Measurements from ENCODE around the gene DDX43.
"Not testable (repeated sequence)": the region's sequence is repeated elsewhere in the genome, so short reads cannot be mapped to it uniquely, and the experiment has no call there.

The DDX43 gene

DNA sequence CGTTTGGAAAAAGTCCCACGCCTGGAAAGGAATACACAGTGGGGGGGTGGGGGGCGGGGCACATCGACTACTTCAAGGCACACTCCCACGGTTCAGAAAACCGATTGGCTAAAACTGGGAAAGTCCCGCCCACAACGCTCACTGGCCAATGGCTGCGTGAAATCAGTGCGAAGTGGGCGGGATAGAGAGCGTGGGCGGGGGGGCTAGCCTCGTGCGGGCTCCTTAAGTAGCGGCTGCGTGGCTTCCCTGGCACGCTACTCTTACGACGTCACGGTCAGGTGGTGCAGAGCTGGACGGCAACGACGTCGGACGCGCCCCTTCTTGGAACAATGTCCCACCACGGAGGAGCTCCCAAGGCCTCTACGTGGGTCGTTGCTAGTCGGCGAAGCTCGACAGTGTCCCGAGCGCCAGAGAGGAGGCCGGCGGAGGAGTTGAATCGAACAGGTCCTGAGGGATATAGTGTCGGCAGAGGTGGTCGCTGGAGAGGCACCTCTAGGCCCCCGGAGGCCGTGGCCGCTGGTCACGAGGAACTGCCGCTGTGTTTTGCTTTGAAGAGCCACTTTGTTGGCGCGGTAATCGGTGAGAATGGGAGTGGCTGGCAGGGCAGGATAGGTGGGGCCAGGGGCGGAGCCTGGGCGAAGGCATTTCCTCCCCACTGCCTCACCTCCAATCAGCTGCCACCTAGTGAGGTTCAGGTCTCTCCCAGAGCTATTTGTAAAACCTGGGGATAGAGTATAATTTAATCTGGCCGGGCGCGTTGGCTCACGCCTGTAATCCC is at the start of gene DDX43:
DDX43 (plus strand) TSS at position 252 of the 778 bp plus-strand sequence; CDS start at position 330, 78 bp downstream.
- DNase-seq (ENCODE audit: low spot score): peak; percentile 49

DNA sequence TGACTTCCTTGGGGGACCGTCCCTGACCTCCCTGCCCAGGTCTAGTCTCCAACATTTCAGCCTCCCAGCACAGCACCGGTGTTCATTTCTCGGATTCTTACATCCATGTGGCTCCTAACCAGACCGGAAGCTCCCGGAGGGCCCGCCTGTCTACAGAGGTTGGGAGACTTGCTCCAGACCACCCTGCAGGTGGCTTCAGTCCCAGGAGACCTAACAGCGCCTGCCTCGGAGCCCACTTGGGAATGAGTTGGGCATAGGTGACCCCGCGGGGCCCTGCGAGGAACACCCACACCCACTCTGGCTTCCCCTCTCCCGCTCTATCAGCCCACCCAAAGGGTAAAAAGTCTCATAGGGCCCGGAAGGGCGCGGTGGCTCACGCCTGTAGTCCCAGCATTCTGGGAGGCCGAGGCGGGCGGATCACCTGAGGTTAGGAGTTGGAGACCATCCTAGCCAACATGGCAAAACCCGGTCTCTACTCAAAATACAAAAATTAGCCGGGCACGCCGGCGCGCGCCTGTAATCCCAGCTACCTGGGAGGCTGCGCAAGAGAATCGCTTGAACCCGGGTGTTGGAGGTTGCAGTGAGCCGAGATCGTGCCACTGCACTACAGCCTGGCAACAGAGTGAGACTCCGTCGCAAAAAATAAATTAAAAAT is 46.0 kb upstream of the DDX43 start:
- DNase-seq (ENCODE audit: low spot score): no peak

DNA sequence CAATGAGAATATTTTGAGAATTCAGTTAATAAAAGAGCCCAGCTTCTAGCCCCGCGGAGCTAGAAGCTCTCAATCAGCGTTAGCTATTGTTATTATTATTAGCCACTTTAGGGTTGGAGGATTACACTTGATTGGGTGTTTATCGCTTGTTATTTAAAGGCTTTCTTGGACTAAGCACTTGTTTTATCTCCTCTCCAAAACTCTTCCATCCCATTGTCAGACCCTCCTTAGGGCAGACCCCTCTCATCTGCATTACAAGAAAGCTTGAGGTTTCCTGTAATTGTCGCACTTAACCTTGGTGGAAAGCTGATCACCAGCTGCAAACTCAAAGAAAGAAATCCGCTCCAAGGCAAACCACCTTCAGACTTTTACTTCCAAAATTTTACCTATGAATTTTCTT is 45.3 kb upstream of the DDX43 start:
- no peak for DNase-seq (ENCODE audit: low spot score)

DNA sequence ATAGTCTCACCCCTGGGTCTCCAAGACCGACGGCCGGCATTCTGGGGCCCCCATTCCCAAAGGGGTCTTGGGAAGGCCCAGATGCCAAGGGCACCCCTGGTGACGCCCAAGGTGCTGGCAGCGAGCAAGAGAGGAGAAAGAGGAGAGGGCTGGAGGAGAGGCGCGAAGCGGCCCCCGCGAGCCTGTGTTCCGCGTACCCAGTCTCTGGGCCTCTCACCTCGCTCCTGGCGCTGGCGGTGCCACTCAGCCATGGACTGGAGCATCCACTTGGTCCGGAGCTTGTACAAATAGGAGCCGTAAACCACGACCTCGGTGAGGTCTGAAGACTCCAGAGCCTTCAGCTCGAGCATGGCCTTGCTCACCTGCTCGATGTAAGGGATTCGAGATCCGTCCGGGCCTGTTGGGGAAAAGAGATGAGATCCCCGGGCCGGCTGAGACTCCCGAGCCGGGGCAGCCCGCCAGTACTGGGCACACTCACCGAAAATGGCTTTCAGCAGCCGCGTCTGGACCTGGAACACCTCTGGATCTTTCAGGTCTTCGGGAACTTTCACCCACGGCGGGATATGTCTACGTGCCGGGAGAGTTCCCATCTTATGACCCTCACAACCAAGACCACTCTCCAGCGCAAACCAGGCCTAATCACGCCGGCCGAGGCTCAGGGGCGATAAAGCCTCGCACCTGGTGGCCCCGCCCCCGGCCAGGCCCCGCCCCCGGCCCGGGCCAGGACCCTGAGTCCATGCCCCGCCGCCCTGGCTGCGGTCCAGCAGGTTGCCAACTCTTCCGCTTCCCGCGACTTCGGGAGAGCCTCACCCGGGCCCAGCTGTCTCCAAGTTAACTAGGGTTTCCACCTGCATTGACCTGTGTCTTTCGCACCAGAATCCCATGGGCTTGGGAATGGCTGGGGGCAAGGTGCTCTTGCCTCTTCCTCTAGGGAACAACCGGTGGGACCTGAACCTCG is 40.7 kb upstream of the DDX43 start, which contains the start of gene DPPA5:
DPPA5 (minus strand) TSS at position 641 of the 958 bp plus-strand sequence; CDS start at position 590, 51 bp downstream.
- DNase-seq (ENCODE audit: low spot score): no peak

DNA sequence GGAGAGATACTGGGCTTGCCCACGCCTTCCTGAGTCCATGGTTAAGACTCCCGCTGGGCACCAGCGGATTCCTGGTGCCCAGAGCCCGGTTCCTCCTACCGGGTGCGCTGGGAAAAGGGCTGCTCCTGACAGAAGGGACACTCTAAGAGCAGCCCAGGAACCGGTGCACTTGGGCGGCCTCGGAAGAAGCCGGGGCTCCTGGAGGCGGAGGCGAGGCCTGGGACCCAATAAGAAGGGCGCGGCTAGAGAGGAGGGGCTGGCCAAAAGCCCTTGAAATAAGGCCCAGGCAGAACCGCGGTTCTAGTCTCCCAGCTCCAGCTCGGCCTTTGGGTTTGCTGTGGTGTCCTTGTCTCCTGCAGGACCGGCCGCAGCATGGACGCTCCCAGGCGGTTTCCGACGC is 32.3 kb upstream of the DDX43 start, which contains the start of gene KHDC3L:
KHDC3L (plus strand) TSS at position 301 of the 400 bp plus-strand sequence; CDS start at position 373, 72 bp downstream.
- DNase-seq (ENCODE audit: low spot score): no peak

DNA sequence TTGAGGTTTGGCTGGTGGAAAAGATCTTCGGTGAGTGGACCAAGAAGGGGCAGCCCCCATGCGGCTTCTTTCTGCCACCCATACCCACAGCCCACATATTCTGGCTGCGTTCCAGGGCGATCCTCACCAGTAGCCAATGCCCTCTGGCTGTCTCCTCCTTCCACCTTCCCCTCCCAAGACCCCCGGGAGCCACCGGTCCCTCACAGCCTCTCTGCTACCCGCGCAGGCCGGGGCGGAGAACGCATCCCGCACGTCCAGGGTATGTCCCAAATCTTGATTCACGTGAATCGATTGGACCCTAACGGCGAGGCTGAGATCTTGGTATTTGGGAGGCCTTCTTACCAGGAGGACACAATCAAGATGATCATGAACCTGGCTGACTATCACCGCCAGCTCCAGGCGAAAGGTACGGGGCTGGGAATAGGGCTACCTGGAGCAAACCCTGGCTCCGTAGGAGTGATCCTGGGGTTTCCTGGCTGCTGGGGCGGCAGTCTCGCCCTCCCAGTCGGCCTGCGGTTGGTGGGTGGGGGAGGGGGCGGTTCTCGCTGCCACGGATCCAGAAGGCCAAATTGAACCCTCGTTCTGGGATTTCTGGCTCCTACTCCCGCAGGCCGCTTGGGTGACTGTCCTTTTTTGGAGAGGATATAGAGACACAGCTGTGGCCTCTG is 31.6 kb upstream of the DDX43 start:
- DNase-seq (ENCODE audit: low spot score): no peak

DNA sequence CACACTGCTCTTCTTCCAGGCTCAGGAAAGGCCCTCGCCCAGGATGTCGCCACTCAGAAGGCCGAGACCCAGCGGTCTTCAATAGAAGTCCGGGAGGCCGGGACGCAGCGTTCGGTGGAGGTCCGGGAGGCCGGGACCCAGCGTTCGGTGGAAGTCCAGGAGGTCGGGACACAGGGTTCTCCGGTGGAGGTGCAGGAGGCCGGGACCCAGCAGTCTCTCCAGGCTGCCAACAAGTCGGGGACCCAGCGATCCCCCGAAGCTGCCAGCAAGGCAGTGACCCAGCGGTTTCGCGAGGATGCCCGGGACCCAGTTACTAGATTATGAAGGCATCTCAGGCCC is 31.1 kb upstream of the DDX43 start:
- DNase-seq (ENCODE audit: low spot score): no peak

DNA sequence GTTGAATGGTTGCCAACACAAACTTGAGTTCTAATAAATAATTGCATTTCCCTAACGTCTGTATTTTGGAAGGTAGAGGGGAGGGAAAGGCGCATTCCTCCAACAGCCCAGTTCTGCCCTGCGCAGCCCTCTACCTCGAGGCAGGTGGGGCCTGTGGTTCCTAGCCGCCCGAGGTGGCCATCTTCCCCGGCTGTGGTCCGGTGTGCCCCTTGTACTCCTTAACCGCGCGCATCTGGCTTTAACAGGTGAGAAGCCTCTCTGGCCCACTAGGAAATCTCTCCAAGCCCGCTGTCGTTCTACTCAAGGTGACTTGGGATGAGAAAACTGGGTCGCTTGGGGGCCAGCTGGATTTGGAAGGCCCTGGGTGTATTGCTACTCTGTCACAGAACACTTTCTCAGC is 30.5 kb upstream of the DDX43 start:
- no peak for DNase-seq (ENCODE audit: low spot score)

DNA sequence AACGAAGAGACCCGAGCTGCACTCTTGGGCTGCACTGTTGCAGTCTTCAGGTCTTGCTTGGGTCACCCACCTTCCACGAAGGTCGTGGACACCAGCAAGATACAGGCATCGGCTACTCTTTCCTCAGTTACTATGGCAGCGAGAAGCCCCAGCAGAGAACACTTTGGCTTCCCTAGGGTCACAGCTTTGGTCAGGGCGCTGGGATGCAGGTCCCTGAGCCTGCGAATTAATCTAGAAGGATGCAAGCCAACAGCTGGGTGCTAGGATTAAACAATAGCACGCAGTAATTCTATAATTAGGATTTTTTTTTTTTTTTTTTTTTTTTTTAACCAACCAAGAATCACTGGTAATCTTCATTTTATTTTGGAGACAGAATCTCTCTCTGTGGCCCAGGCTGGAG is 30.1 kb upstream of the DDX43 start:
- DNase-seq (ENCODE audit: low spot score): no peak

DNA sequence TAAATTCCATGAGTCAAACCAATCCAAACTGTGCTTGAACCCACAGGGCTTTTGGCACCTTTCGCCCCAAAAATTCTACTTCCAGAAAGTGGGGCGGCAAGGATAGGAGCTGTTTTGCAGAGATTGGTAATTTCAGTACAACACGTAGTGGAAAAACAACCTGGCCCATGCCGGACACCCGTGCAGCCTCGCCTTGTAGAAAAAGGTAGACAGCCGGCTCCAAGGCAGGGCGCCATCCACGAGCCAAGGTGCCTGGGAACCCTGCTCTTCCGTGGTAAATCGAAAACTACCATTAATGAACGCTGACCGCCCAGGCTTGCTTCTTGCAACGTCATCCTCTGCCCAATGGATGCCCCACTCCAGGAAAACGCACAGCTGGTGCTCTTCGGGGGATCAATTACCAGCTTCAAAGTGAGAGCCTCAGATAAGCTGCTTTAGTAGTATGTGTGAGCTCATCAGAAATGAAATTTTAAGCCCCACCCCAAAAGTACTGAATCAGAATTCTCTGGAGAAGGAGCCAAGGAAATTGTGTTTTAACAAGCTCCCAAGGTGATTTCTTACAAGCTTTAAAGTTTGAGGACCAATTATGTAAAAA is 26.8 kb upstream of the DDX43 start:
- no peak for DNase-seq (ENCODE audit: low spot score)

DNA sequence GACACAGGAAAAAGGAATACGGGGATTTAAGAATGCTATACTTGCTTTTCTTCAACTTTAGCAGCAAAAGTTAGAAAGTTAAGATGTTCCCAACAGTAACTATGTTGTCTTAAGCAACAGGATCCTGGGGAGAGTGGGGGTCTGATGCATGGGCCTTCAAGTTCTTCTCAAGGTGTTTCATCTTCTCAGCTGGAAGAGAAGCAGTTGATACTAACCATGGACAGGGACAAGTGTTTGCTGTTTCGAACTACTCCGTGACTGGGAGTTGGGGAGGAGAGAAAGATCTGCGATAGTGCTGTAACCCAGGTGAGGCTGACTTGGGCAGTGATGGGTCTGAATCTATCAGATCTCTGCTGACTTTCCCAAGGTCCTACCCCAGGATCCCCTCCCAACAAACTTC is 26.0 kb upstream of the DDX43 start:
- no peak for DNase-seq (ENCODE audit: low spot score)

DNA sequence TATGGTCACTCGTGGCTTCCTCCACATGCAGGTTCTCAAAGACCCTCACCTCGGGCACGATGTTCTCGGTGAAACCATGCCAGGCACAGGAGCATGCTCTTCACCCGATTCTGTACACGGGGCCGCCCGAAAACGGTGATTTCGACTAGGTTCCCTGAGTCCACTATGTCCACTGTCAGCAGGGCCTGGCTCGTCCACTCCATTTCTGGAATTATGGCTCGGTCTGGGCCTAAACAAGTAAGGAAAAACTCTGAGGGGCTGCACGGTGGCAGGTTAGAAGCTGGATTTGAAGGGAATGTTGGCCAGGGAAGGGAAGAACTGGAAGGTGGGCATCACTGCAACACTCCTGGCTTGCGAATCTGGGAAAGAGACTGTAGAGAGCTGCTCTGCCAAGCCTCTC is 25.5 kb upstream of the DDX43 start:
- DNase-seq (ENCODE audit: low spot score): no peak

DNA sequence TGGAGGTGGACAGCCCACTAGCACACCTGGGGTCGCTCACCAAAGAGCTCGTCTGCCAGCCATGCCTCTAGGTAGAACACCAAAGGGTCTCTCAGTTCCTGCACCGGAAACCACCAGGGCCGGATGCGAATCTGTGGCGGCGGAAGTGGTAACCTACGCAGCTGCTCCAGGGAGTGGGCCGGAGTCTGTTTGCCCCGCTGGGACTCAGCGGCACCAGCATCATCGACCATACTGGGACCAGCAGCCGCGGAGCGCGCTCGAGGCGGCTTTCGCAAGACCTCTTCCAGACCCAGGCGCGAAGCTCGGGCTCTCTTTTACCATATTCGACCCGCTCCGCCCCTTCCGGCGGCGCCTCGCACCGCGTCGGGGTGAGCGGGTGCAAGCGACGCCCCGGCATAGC is 25.1 kb upstream of the DDX43 start, which contains the start of gene OOEP:
OOEP (minus strand) TSS at position 335 of the 400 bp plus-strand sequence; CDS start at position 230, 105 bp downstream.
- DNase-seq (ENCODE audit: low spot score): no peak

DNA sequence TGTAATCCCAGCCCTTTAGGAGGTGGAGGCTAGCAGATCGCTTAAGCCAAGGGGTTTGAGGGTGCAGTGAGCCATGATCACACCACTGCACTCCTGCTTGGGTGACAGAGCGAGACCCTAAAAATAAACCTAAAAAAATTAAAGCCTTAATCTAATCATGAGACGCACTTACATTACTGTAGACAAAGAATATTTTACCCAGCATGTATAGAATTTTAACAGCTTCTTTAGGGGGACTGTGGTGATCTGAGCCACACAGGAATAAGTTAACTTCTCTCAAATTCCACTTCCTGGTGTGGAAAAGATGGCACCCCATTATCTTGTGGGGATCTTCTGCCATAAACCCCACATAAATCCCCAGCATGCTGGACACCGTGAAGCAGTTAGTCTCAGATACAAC is 22.6 kb upstream of the DDX43 start:
- DNase-seq (ENCODE audit: low spot score): no peak

DNA sequence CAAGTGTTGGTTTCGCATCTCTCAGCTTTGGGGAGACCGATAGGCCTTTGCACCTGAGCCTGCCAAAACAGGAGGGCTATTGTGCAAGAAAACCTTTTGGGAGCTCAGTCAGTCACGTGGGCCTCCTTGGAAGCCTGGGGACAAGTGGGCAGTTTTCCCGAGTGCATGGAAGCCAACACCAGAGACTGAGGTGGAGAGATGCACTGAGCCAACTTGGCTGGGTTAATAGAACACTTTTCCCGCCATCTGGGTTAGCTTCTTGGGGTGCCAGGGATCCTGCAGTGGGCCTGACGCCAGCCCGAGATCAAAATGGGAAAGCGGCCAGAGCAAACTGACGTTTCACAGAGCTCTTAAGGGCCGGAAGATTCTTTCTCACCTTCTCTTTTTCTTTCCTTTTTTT is 22.1 kb upstream of the DDX43 start:
- no peak for DNase-seq (ENCODE audit: low spot score)

DNA sequence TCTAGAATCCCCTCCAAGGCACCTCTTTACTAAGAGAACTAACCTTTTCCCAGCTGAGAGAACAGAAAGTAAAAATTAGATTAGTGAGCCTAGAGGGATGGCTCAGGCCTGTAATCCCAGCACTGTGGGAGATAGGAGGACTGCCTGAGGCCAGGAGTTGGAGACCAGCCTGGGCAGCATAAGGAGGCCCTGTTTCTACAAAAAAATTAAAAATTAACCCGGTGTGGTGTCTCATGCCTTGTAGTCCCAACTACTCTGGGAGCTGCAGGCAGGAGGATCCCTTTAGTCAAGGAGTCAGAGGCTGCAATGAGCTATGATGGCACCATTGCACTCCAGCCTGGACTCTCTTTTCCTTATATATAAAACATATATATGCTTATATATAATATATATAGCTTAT is 19.4 kb upstream of the DDX43 start:
- DNase-seq (ENCODE audit: low spot score): no peak

DNA sequence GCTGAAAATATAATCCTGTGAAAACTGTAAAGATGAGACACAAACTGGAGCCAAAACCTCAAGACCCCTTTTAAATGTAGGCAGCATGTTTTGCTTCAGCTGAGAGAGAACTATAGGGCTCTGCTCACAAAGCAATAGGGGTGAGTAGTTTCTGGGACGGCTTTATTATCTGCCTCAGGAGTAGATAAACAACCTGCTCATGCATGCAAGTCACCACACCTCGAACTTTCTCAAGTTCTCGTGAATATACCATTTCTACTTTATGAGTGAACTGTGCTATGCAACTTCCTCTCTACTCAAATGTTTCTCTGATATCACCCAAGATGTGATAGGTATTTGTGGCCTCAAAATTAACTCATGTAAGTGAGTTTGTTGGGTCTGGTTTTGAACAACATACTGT is 17.4 kb upstream of the DDX43 start:
- no peak for DNase-seq (ENCODE audit: low spot score)

DNA sequence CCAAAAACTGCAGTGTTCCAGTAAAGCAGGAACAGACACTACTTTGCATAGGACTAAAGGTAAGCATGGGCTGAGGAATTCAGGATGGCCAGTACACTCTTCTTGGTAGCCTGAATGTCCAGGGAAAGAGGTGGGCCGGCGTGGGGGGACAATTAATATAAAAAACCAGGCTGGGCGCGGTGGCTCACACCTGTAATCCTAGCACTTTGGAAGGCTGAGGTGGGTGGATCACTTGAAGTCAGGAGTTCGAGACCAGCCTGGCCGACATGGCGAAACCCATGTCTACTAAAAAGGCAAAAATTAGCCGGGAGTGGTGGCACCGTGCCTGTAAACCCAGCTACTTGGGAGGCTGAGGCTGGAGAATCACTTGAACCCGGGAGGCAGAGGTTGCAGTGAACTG is 13.1 kb upstream of the DDX43 start:
- not testable (repeated sequence) for DNase-seq (ENCODE audit: low spot score)

DNA sequence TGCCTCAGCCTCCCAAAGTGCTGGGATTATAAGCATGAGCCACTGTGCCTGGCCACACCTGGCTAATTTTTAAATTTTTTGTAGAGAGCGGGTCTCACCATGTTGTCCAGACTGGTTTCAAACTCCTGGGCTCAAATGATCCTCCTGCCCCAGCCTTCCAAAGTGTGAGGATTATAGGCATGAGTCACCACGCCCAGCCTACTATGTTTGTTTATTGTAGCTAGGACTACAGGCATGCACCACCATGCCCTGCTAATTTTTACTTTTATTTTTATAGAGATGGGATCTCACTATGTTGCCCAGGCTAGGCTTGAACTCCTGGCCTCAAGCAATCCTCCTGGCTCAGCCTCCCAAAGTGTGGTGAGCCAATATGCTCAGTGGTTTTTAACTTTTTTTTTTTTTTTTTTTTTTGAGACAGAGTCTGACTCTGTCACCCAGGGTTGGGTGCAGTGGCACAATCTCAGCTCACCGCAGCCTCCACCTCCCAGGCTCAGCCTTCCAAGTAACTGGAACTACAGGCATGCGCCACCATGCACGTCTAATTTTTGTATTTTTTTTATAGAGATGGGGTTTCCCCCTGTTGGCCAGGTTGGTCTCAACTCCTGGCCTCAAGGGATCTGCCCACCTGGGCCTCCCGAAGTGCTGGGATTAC is 12.0 kb upstream of the DDX43 start:
- DNase-seq (ENCODE audit: low spot score): no peak

DNA sequence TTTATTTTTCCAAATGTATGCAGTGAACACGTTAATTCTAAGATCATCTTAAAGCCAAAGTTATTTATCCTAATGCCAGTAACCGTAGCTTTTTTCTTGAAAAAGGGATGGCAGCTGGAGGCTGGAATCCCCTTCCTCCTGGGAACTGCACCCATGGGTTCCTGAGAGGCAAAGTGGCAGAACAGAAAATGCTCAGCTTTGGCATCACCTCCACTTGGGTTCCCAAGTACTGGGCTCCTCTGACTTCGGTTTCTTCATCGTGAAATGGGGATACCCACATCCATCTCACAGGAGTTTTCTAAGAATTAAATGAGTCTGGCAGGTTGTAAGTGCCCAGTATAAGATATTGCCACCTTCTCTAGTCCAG is 6.2 kb upstream of the DDX43 start:
- DNase-seq (ENCODE audit: low spot score): no peak
